K562 (cell line): ENCODE data around the gene ANKMY1. TPM values are rescaled to one million over a fixed set of nuclear protein-coding genes. Genes with fewer than 3 reads are reported as not detected.

Experiments
- CCAR2 ChIP-seq: fragments of 200-400 bp; formaldehyde crosslinking; IDR thresholded peaks from 2 replicates; pipeline ENCODE4 v1.6.1; 2017; ENCODE audit warnings: mild to moderate bottlenecking, low read depth, low read length
- FOXA1 ChIP-seq: fragments of 450-650 bp; IDR thresholded peaks from 2 replicates; pipeline ENCODE4 v1.6.1; 2016; ENCODE audit warnings: mild to moderate bottlenecking, borderline replicate concordance
- PHTF2 ChIP-seq: fragments of 250-450 bp; sonication (Bioruptor Pico); IDR thresholded peaks from 2 replicates; pipeline ENCODE4 v1.5.0; 2021; ENCODE audit warnings: mild to moderate bottlenecking
- SREBF2 ChIP-seq: sonication (generic); formaldehyde crosslinking; IDR thresholded peaks from 2 replicates; pipeline ENCODE4 v1.4.0; 2020; ENCODE audit warnings: mild to moderate bottlenecking, missing genetic modification reagents
- polyA plus RNA-seq, 8 experiments: library from polyadenylated mRNA; depleted of rRNA in 4 of 8; stranded (reverse) in 5 of 8; unstranded in 3 of 8; fragments of >200 nt; fragmentation: Nextera tagmentation in 2 of 8; fragmentation: Illumina TruSeq in 1 of 8; extraction: Ambion mirVana in 2 of 8; extraction: Trizol in 1 of 8; gene quantifications; 2 replicates each; pipeline versions ENCODE4 v1.2.1 to v1.2.3, GENCODE V29; 2011 to 2014; ENCODE audit warnings: inconsistent platforms in 1 of 8, missing spikeins in 1 of 8
- total RNA-seq, 7 experiments: library from RNA; depleted of rRNA in 6 of 7; stranded (reverse); fragments of >200 nt in 6 of 7; fragmentation: Illumina TruSeq in 2 of 7; extraction: Trizol in 2 of 7; gene quantifications; 2 replicates each; pipeline versions ENCODE4 v1.2.1 to v1.2.3, GENCODE V29; 2011 to 2021; ENCODE audit warnings: low replicate concordance in 1 of 7
- TF ChIP-seq, protein P1 (sequence below): sonication (generic); formaldehyde crosslinking; IDR thresholded peaks from 2 replicates; pipeline ENCODE4 v1.8.1; 2023; ENCODE audit warnings: missing genetic modification reagents, mild to moderate bottlenecking, borderline replicate concordance
- TF ChIP-seq, protein P2 (sequence below), 2 experiments: fragments of 450-650 bp; IDR thresholded peaks; 2 replicates each; pipeline ENCODE4 v1.6.1; 2016
- TF ChIP-seq, protein P3 (sequence below), 2 experiments: IDR thresholded peaks in 1 of 2; conservative IDR thresholded peaks in 1 of 2; 2 replicates each; pipeline ENCODE4 v1.6.1; 2016; ENCODE audit warnings: low read depth in 2 of 2, mild to moderate bottlenecking in 1 of 2, missing compliant biosample characterization in 1 of 2, missing genetic modification characterization in 1 of 2, moderate library complexity in 1 of 2

ANKMY1 gene
- total and polyA plus RNA-seq, 9 of the 15 experiments (the other 6 are each of a cell fraction or from before 2014, with no cell fraction given), result 0.75 to 15.1 (median 11.7) TPM

DNA sequence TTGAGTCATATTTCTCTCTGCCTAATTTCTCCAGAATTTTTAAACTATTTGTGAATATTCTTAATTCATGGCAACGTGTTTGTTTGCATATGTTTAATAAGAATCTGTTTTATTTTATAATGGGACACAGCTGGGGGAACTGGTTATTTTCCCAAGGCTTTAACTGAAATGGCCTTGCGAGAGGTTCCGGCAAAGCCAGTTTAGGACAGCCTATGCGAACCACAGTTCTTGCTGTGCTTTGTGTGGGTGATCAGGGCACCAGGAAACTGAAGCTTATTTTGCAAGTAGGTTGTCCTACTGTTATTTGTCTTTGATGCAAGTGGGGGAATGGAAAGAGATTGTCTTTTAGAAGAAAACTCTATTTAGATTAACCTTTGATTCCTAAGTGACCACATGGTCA is 6.5 kb downstream of the ANKMY1 start (continued):
- TF ChIP-seq, protein P1, sequence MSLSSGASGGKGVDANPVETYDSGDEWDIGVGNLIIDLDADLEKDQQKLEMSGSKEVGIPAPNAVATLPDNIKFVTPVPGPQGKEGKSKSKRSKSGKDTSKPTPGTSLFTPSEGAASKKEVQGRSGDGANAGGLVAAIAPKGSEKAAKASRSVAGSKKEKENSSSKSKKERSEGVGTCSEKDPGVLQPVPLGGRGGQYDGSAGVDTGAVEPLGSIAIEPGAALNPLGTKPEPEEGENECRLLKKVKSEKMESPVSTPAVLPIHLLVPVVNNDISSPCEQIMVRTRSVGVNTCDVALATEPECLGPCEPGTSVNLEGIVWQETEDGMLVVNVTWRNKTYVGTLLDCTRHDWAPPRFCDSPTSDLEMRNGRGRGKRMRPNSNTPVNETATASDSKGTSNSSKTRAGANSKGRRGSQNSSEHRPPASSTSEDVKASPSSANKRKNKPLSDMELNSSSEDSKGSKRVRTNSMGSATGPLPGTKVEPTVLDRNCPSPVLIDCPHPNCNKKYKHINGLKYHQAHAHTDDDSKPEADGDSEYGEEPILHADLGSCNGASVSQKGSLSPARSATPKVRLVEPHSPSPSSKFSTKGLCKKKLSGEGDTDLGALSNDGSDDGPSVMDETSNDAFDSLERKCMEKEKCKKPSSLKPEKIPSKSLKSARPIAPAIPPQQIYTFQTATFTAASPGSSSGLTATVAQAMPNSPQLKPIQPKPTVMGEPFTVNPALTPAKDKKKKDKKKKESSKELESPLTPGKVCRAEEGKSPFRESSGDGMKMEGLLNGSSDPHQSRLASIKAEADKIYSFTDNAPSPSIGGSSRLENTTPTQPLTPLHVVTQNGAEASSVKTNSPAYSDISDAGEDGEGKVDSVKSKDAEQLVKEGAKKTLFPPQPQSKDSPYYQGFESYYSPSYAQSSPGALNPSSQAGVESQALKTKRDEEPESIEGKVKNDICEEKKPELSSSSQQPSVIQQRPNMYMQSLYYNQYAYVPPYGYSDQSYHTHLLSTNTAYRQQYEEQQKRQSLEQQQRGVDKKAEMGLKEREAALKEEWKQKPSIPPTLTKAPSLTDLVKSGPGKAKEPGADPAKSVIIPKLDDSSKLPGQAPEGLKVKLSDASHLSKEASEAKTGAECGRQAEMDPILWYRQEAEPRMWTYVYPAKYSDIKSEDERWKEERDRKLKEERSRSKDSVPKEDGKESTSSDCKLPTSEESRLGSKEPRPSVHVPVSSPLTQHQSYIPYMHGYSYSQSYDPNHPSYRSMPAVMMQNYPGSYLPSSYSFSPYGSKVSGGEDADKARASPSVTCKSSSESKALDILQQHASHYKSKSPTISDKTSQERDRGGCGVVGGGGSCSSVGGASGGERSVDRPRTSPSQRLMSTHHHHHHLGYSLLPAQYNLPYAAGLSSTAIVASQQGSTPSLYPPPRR (CRISPR knock-in tag), result no peak
- TF ChIP-seq CCAR2 (no peak), SREBF2 (CRISPR knock-in tag) (no peak), FOXA1 (no peak), PHTF2 (CRISPR knock-in tag) (no peak)
- TF ChIP-seq, protein P2, sequence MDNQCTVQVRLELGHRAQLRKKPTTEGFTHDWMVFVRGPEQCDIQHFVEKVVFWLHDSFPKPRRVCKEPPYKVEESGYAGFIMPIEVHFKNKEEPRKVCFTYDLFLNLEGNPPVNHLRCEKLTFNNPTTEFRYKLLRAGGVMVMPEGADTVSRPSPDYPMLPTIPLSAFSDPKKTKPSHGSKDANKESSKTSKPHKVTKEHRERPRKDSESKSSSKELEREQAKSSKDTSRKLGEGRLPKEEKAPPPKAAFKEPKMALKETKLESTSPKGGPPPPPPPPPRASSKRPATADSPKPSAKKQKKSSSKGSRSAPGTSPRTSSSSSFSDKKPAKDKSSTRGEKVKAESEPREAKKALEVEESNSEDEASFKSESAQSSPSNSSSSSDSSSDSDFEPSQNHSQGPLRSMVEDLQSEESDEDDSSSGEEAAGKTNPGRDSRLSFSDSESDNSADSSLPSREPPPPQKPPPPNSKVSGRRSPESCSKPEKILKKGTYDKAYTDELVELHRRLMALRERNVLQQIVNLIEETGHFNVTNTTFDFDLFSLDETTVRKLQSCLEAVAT (IDR thresholded peaks at IDR 0.05), result no peak
- TF ChIP-seq, protein P3, sequence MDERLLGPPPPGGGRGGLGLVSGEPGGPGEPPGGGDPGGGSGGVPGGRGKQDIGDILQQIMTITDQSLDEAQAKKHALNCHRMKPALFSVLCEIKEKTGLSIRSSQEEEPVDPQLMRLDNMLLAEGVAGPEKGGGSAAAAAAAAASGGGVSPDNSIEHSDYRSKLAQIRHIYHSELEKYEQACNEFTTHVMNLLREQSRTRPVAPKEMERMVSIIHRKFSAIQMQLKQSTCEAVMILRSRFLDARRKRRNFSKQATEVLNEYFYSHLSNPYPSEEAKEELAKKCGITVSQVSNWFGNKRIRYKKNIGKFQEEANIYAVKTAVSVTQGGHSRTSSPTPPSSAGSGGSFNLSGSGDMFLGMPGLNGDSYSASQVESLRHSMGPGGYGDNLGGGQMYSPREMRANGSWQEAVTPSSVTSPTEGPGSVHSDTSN (CRISPR knock-in tag; IDR thresholded peaks at IDR 0.05; ENCODE audit: low read depth), result no peak
- TF ChIP-seq, protein P3 (tag; conservative IDR thresholded peaks at IDR 0.05; ENCODE audit: low read depth), result no peak
